ENCODE data around the gene EPS15.

EPS15 gene

DNA sequence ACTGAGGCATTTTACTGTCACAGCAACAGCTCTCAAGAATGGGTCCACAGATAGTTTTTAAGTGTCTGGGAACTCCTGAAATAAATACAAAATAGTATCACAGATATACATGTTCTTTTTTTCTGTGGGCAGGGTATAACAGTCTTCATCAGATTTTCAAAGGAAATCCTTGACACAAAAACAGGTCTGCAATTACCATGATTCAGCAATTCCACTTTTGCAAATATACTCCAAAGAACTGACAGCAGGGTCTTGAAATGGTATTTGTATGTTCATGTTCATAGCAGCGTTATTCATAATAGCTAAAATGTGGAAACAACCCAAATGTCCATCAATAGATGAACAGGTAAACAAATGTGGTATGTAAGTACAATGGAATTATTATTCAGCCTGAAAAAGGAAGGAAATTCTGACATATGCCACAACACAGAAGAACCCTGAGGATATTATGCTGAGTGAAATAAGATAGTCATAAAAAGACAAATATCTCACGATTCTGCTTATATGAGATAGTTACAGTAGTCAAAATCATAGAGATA lies 85.0 kb downstream of the EPS15 start:
- CTCF ChIA-PET, result no interaction called here
- Histone ChIP-seq H3K4me3 (ENCODE audit: low read depth, low read length) (no peak overlapping the region), H3K9me3 (ENCODE audit: control insufficient read depth, insufficient read depth, low read depth, low read length) (no peaks in the 10 kb centered on the region), H3K27ac (ENCODE audit: extremely low read depth, low read depth, low read length) (no peak overlapping the region), H3K4me1 (ENCODE audit: control insufficient read depth, insufficient read depth, low read length) (no peaks in the 10 kb centered on the region), H3K36me3 (ENCODE audit: control insufficient read depth in 2 of 2, insufficient read depth in 1 of 2, low read length in 2 of 2) (peaks cover 0 to 32% of the 10 kb centered on the region in 2 experiments; a peak in 2 of 3 replicates)
- TF ChIP-seq ZNF10 (tag by site-specific recombination; IDR thresholded peaks at IDR 0.05), result no peak
- no peak for TF ChIP-seq ZXDB (tag by site-specific recombination; IDR thresholded peaks at IDR 0.05)
- TF ChIP-seq, protein P1, sequence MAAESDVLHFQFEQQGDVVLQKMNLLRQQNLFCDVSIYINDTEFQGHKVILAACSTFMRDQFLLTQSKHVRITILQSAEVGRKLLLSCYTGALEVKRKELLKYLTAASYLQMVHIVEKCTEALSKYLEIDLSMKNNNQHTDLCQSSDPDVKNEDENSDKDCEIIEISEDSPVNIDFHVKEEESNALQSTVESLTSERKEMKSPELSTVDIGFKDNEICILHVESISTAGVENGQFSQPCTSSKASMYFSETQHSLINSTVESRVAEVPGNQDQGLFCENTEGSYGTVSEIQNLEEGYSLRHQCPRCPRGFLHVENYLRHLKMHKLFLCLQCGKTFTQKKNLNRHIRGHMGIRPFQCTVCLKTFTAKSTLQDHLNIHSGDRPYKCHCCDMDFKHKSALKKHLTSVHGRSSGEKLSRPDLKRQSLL (tag by site-specific recombination; IDR thresholded peaks at IDR 0.05), result no peak
- TF ChIP-seq ZNF473 (tag by site-specific recombination; IDR thresholded peaks at IDR 0.05), result no peak
- no peak for TF ChIP-seq ZNF501 (tag by site-specific recombination; IDR thresholded peaks at IDR 0.05)
- no peak for TF ChIP-seq ZNF48 (tag by site-specific recombination; IDR thresholded peaks at IDR 0.05)
- TF ChIP-seq ZNF530 (tag by site-specific recombination; IDR thresholded peaks at IDR 0.05; ENCODE audit: low read depth), result no peak
- TF ChIP-seq, protein P2, sequence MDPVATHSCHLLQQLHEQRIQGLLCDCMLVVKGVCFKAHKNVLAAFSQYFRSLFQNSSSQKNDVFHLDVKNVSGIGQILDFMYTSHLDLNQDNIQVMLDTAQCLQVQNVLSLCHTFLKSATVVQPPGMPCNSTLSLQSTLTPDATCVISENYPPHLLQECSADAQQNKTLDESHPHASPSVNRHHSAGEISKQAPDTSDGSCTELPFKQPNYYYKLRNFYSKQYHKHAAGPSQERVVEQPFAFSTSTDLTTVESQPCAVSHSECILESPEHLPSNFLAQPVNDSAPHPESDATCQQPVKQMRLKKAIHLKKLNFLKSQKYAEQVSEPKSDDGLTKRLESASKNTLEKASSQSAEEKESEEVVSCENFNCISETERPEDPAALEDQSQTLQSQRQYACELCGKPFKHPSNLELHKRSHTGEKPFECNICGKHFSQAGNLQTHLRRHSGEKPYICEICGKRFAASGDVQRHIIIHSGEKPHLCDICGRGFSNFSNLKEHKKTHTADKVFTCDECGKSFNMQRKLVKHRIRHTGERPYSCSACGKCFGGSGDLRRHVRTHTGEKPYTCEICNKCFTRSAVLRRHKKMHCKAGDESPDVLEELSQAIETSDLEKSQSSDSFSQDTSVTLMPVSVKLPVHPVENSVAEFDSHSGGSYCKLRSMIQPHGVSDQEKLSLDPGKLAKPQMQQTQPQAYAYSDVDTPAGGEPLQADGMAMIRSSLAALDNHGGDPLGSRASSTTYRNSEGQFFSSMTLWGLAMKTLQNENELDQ (tag by site-specific recombination; IDR thresholded peaks at IDR 0.05; ENCODE audit: low read depth), result no peak
- no peak for TF ChIP-seq ZNF214 (tag by site-specific recombination; IDR thresholded peaks at IDR 0.05; ENCODE audit: borderline replicate concordance)
- TF ChIP-seq ZNF549 (tag by site-specific recombination; IDR thresholded peaks at IDR 0.05), result no peak
- no peak for TF ChIP-seq ZNF747 (tag by site-specific recombination; IDR thresholded peaks at IDR 0.05)
- no peak for TF ChIP-seq ZBTB17 (tag by site-specific recombination; IDR thresholded peaks at IDR 0.05)
- no peak for TF ChIP-seq GLIS2 (tag by site-specific recombination; IDR thresholded peaks at IDR 0.05)
- no peak for TF ChIP-seq ZNF621 (tag by site-specific recombination; IDR thresholded peaks at IDR 0.05)
- no peak for TF ChIP-seq ZNF610 (tag by site-specific recombination; IDR thresholded peaks at IDR 0.05; ENCODE audit: borderline replicate concordance)
- TF ChIP-seq, protein P3, sequence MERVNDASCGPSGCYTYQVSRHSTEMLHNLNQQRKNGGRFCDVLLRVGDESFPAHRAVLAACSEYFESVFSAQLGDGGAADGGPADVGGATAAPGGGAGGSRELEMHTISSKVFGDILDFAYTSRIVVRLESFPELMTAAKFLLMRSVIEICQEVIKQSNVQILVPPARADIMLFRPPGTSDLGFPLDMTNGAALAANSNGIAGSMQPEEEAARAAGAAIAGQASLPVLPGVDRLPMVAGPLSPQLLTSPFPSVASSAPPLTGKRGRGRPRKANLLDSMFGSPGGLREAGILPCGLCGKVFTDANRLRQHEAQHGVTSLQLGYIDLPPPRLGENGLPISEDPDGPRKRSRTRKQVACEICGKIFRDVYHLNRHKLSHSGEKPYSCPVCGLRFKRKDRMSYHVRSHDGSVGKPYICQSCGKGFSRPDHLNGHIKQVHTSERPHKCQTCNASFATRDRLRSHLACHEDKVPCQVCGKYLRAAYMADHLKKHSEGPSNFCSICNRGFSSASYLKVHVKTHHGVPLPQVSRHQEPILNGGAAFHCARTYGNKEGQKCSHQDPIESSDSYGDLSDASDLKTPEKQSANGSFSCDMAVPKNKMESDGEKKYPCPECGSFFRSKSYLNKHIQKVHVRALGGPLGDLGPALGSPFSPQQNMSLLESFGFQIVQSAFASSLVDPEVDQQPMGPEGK (tag by site-specific recombination; IDR thresholded peaks at IDR 0.05), result no peak
- no peak for TF ChIP-seq ZNF785 (tag by site-specific recombination; IDR thresholded peaks at IDR 0.05)
- POLR2A ChIA-PET, result no interaction called here

DNA sequence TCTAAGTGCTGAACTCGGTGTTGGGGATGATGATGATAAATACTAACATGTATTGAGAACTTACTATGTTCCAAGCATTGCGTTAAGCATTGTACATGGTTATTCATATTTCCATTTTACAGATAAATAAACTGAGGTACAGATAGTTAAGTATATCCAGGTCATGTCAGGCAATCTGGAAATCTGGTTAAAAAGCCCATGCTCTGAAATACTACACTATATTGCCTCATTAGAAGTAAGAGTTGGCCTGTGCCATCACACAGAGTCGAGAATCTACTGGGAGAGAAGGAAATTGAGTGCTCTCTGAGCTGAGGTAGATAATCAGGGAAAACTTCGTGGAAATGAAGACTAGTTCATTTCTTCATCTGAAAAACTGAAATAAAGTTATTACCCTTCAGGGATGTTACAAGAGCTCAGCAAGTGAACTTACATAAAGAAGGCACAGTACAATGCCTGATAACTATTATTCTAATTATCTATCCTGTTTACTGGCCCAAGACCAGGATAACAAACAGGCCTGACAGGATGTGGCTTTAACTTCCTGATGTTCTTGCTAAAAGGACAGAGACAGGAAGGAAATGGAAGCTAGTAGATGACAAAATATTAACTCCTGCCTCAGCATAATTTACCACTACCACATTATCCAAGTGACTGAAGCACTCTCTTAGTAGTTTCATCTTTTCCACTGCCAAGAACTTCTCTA lies 85.6 kb downstream of the EPS15 start:
- ChIA-PET POLR2A (no interaction called here), CTCF (interaction anchor here (0.6 kb wide), 1 partner anchor 281 kb away, joined by 4 read pairs; no protein-coding TSS in a partner anchor)
- Histone ChIP-seq H3K27ac (ENCODE audit: extremely low read depth, low read depth, low read length) (no peak overlapping the region), H3K9me3 (ENCODE audit: control insufficient read depth, insufficient read depth, low read depth, low read length) (no peaks in the 10 kb centered on the region), H3K4me1 (ENCODE audit: control insufficient read depth, insufficient read depth, low read length) (no peaks in the 10 kb centered on the region), H3K4me3 (ENCODE audit: low read depth, low read length) (no peak overlapping the region), H3K36me3 (ENCODE audit: control insufficient read depth in 2 of 2, insufficient read depth in 1 of 2, low read length in 2 of 2) (peaks cover 0 to 31% of the 10 kb centered on the region in 2 experiments; a peak in 2 of 3 replicates)
- no peak for TF ChIP-seq ZNF670 (tag by site-specific recombination; IDR thresholded peaks at IDR 0.05; ENCODE audit: low read depth)
- TF ChIP-seq BCL11A (tag by site-specific recombination; IDR thresholded peaks at IDR 0.05; ENCODE audit: low read depth), result no peak
- TF ChIP-seq, protein P4, sequence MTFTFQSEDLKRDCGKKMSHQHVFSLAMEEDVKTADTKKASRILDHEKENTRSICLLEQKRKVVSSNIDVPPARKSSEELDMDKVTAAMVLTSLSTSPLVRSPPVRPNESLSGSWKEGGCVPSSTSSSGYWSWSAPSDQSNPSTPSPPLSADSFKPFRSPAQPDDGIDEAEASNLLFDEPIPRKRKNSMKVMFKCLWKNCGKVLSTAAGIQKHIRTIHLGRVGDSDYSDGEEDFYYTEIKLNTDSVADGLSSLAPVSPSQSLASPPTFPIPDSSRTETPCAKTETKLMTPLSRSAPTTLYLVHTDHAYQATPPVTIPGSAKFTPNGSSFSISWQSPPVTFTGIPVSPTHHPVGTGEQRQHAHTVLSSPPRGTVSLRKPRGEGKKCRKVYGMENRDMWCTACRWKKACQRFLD (tag by site-specific recombination; IDR thresholded peaks at IDR 0.05), result no peak
- TF ChIP-seq OVOL3 (tag by site-specific recombination; IDR thresholded peaks at IDR 0.05), result no peak
- TF ChIP-seq ZNF530 (tag by site-specific recombination; IDR thresholded peaks at IDR 0.05; ENCODE audit: low read depth), result no peak
- TF ChIP-seq, protein P5, sequence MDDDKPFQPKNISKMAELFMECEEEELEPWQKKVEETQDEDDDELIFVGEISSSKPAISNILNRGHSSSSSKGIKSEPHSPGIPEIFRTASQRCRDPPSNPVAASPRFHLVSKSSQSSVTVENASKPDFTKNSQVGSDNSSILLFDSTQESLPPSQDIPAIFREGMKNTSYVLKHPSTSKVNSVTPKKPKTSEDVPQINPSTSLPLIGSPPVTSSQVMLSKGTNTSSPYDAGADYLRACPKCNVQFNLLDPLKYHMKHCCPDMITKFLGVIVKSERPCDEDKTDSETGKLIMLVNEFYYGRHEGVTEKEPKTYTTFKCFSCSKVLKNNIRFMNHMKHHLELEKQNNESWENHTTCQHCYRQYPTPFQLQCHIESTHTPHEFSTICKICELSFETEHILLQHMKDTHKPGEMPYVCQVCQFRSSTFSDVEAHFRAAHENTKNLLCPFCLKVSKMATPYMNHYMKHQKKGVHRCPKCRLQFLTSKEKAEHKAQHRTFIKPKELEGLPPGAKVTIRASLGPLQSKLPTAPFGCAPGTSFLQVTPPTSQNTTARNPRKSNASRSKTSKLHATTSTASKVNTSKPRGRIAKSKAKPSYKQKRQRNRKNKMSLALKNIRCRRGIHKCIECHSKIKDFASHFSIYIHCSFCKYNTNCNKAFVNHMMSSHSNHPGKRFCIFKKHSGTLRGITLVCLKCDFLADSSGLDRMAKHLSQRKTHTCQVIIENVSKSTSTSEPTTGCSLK (tag by site-specific recombination; IDR thresholded peaks at IDR 0.05), result no peak
- TF ChIP-seq ZNF585B (tag by site-specific recombination; IDR thresholded peaks at IDR 0.05), result no peak
- TF ChIP-seq, protein P6, sequence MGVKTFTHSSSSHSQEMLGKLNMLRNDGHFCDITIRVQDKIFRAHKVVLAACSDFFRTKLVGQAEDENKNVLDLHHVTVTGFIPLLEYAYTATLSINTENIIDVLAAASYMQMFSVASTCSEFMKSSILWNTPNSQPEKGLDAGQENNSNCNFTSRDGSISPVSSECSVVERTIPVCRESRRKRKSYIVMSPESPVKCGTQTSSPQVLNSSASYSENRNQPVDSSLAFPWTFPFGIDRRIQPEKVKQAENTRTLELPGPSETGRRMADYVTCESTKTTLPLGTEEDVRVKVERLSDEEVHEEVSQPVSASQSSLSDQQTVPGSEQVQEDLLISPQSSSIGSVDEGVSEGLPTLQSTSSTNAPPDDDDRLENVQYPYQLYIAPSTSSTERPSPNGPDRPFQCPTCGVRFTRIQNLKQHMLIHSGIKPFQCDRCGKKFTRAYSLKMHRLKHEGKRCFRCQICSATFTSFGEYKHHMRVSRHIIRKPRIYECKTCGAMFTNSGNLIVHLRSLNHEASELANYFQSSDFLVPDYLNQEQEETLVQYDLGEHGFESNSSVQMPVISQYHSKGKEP (tag by site-specific recombination; IDR thresholded peaks at IDR 0.05), result no peak
